ENCODE data around the gene BEST3.

DNA sequence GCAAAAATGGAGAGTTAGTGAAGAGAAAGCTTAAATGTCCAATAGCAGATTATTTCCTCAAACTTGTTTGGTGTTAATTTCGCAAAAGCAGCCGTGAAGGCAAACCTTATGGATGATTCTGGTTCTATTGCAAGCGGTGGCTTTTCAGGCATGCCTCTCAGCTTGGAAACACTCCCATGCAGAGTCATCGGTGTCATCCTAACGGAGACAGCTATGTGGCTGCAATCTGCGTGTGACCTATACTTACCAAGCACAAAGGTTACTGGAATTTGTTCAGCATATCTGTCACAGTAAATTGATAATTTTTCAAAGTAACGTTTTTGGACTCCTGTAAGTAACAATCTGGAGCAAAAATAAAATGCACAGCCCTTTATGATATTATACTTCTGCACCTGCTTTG is 5.0 kb downstream of the BEST3 start:
- TF ChIP-seq, protein P1, sequence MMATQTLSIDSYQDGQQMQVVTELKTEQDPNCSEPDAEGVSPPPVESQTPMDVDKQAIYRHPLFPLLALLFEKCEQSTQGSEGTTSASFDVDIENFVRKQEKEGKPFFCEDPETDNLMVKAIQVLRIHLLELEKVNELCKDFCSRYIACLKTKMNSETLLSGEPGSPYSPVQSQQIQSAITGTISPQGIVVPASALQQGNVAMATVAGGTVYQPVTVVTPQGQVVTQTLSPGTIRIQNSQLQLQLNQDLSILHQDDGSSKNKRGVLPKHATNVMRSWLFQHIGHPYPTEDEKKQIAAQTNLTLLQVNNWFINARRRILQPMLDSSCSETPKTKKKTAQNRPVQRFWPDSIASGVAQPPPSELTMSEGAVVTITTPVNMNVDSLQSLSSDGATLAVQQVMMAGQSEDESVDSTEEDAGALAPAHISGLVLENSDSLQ (IDR thresholded peaks at IDR 0.05) = no peak
- TF ChIP-seq SP1 (IDR thresholded peaks at IDR 0.05) (no peak), HDGF (IDR thresholded peaks at IDR 0.05; ENCODE audit: borderline replicate concordance) (no peak), ZNF384 (IDR thresholded peaks at IDR 0.05) (no peak), BHLHE40 (IDR thresholded peaks at IDR 0.05; ENCODE audit: borderline replicate concordance) (no peak)
